ENCODE data around the gene LRRC28. TPM values are rescaled to one million over a fixed set of nuclear protein-coding genes. Genes with fewer than 3 reads are reported as not detected.

Gene LRRC28
- polyA plus RNA-seq, 4 donors: 24.1 to 36.5 (median 33.4) TPM

GRCh38 chr15:99248000-99248715 lies 3.1 kb upstream of the LRRC28 start:
- no peak for DNase-seq (ENCODE audit: low read depth in 4 of 4, low spot score in 3 of 4)

DNA sequence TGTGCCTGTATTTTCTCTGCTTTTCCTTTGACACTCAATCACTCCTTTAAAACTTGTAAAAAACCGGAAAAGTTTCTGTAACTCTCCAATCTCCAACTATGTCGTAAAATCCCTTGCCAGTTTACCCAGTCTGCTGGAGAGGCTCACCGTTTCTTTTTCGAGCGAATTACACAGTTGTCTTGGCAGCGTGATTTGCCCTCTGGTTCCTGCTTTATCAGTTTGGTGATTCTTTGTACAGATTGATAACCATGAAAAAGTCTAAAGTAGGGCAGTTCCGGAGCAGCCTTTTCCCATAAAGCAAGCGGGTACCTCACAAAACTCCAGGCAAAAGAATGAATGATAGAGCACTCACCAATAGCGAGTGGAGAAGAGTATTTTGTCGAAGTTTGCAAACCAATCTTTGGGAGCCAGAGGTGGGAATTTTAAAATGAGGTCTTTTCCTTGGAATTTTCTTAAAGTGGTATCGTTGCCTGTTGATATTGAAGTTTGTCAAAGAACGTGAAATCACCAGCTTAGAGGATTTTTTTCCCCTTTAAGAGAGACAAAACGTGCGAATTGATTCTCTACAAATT lies 1.9 kb upstream of the LRRC28 start, which contains the start of gene TTC23:
TSS of gene TTC23 (minus strand) at position 312 of the 572 bp plus-strand sequence. CDS start 20,869 bp downstream, outside the sequence.
- DNase-seq (ENCODE audit: low read depth in 4 of 4, low spot score in 3 of 4): peak; percentile 71 to 82 (median 78)

GRCh38 chr15:99250001-99250400 lies 1.3 kb upstream of the LRRC28 start:
- DNase-seq (ENCODE audit: low read depth in 4 of 4, low spot score in 3 of 4): no peak

DNA sequence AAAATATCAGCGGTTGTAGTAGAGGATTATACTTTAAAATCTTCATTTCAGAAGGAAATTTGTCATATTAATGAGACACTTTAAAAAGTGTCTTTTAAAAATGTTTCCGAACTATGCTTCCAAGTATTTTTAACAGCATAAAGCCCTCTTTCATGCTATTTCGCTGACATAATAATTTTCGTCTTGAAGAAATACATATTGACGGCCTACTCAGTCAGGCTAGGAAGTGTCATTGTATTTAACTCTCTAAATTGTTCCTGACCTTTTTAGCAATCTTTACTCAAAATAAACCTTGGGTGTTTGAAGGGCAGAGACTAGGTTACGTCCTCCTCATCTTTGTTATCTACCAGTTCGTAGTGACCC lies 806 bp upstream of the LRRC28 start:
- no peak for DNase-seq (ENCODE audit: low read depth in 4 of 4, low spot score in 3 of 4)

- no peak for DNase-seq (ENCODE audit: low read depth in 4 of 4, low spot score in 3 of 4)
Measured at GRCh38 chr15:99252326-99252725, 1.0 kb downstream of the LRRC28 start.

DNA sequence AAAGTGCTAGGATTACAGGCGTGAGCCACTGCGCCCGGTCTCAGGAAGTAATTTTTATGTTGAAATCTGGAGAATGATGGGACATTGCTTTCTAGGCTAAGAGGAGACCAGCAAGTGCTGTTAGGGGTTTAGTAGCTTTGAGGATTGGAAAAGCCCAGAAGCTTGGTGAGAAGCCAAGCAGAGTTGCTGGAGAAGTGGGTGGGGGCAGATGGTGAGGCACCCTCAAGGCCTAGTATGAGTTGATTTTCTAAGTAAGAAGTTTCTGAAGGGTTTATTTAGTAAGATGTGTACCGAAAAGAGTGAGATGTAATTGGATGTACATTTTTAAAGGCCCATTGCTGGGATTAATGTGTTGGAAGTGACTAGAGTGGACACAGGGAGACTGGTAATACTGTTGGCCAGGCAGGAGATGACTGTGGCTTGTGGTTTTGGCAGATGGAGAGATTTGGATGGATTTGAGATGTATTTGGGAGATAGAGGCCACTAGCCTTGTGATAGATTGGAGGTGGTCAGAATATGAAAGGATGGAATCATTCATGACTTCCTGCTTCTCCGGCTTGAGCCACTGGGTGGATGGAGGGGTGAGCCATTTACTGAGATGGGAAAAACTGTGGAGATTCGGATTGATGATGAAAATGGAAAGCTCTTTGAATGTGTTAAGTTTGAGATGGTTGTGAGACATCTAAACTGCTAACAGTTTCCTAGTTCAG lies 2.3 kb downstream of the LRRC28 start:
- no peak for DNase-seq (ENCODE audit: low read depth in 4 of 4, low spot score in 3 of 4)

DNA sequence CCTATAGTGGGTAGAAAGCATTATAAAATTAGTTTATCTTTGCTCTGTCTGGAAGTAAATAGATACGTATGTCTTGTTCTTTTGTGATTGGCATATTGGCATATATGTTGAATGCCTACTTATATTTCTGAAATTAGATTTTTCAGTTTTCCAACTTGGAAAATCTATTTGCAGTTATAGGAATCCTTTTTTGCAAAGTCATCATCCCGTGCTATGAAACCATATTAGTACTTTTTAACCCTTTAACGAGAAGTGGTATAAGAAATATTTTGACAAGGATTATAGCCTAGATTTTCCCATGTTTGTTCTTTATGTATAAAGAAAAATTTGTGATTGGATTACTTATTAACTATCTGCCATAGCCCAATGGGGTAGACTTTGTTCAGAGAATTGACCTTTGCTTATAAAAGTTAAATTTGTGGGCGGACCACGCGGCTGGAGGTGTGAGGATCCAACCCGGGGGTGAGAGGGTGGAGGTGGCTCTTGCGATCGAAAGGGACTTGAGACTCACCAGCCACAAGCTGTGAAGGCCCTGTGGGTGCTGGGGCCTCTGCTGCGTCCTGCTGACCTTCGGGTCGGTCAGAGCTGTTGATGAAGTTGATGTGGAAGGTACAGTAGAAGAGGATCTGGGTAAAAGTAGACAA lies 5.9 kb downstream of the LRRC28 start:
- DNase-seq (ENCODE audit: low read depth in 4 of 4, low spot score in 3 of 4): no peak

DNA sequence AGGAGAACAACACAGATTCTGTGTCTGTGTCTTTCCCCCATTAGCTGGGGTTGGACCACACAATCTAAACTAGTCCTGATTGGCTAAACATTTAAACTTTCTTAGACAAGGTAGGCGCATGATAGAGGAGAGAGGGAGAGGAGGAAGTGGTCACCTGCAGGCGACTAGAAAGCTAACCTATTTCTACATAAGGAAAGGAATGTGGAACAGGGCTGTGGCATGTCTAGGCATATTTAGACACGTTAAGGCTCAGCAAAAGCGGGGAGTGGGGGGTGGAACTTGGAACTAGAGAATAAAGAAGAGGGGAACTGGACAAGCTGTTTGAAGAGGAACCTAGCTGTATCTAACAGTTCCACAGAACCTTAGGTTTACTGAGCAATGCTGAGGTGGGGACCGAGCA lies 12.8 kb downstream of the LRRC28 start:
- no peak for DNase-seq (ENCODE audit: low read depth in 4 of 4, low spot score in 3 of 4)

GRCh38 chr15:99265541-99266070 lies 14.3 kb downstream of the LRRC28 start:
- no peak for DNase-seq (ENCODE audit: low read depth in 4 of 4, low spot score in 3 of 4)

DNA sequence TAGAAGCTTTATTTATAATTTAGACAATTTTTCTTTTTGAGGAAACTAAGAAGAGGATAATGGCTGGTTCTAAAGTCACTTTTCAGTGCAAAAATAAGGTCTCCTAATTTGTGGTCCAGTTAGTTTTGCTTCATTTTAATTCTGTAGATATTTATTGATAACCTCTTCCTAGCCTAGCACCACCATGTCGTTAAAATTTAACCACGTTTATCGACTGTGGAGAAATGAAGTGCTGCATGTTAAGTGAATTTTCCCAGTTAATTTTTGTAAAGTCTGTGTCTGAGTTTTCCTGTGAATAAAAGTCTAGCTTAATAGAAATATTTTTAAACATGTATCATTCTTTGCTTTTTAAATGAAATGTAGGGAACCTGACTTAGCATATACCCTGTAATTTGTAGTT lies 16.7 kb downstream of the LRRC28 start:
- DNase-seq (ENCODE audit: low read depth in 4 of 4, low spot score in 3 of 4): no peak

DNA sequence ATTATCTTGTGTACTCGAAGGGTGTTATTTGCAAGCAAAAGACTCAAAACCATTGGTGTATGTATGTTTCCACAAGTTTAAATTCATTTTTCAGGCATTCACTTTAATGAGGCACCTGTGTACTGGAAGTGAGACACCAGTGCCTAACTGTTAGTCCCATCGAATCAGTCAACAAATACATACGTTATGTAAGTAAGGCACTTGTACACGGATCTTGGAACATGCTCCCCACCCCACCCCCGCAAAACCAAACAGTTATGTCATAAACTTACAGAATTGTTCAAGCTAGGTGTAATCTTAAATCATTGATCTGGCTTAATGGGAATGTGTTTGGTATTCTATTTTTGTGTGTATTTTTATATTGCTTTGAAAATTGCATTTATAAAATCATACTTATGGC lies 17.1 kb downstream of the LRRC28 start:
- DNase-seq (ENCODE audit: low read depth in 4 of 4, low spot score in 3 of 4): no peak

DNA sequence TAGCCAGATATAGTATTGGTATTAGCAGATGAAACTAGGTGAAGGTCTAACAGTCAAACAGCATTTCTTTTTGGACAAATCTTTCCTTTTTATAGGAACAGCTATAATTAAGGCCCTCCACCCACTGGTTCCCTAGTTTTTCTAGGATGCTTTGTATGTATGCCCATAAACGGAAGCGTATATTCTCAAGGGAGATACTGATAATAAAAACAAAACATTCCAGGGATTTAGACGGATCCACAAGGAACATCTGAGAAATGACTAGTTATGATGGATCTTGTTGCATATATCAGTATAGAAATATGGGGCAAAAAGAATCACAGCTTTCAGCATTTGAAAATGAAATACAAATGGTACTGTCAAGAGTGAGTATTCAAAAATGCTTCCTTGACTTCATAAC lies 22.5 kb downstream of the LRRC28 start:
- DNase-seq (ENCODE audit: low read depth in 4 of 4, low spot score in 3 of 4): no peak

- DNase-seq (ENCODE audit: low read depth in 4 of 4, low spot score in 3 of 4): no peak
Measured at GRCh38 chr15:99275061-99275460, 23.8 kb downstream of the LRRC28 start.

DNA sequence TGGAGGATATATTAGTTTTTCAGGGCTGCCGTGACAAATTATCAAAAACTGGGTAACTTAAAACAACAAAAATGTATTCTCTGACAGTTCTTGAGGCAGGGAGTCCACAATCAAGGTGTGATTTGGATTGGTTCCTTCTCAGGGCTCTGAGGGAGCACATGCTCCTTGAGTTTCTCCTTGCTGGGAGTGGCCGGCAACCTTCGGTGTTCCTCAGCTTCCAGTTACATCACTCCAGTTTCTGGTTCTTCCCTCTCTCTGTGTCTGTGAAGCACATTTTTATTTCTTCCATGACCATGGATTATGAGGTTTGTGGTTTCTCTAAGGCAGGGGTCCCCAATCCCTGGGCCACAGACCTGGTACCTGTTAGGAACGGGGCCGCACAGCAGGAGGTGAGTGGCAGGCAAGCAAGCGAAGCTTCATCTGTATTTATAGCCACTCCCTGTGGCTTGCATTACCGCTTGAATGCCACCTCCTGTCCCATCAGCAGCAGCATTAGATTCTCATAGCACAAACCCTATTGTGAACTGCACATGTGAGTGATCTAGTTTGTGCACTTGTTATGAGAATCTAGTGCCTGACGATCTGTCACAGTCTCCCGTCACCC lies 24.3 kb downstream of the LRRC28 start:
- DNase-seq (ENCODE audit: low read depth in 4 of 4, low spot score in 3 of 4): no peak

DNA sequence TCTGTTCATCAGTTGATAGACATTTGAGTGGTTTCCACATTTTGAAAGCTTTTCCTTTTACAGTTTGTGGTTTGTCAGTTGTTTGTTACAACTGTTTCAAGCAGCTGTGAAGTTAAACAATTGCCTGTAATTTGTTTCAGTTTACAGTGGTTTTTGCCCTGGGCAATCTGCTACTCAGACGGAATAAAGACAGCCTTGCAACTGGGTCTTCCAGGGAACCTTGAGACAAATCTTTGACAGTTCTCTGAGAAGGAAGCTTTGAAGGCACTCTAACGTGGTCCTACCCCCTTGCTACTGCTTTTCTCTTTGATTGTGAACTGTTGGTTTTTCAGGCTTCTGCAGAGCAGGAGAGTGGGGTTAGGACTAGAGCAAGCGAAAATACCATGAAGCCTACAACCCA lies 28.0 kb downstream of the LRRC28 start:
- DNase-seq (ENCODE audit: low read depth in 4 of 4, low spot score in 3 of 4): no peak

DNA sequence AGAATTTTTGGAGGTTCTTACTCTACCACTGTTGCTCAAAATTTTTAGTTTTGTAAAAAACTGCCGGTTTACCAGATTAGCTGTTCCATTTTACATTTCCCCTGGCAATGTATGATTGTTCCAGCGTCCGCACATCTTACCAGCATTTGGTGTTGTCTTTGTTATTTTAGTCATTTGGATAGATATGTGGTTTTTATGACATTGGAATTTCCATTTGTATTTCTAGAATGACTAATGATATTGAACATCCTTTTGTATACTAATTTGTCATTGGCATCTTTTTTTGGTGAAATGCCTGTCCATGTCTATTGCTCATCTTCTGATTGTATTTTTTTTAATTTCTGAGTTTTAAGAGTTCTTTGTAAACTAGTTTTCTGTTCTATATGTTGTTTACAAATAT lies 28.5 kb downstream of the LRRC28 start:
- DNase-seq (ENCODE audit: low read depth in 4 of 4, low spot score in 3 of 4): no peak

DNA sequence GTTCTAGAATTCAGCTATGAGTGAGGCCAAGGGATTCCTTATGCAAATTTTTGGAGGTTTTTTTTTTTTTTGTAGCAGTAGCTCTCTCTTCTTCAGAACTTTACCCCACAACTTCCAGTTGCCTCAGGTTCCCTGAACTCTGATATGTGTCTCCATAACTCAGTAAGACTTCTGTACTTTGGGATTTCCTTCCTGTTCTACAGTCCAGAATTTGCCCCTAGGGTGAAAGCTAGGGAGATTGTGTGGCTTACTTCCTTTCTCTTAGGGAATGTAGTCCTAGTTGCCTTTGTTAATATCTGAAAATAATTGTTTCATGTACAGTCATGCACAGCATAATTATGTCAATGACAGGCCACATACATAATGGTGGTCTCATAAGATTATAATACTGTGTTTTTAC lies 30.8 kb downstream of the LRRC28 start:
- DNase-seq (ENCODE audit: low read depth in 4 of 4, low spot score in 3 of 4): no peak

DNA sequence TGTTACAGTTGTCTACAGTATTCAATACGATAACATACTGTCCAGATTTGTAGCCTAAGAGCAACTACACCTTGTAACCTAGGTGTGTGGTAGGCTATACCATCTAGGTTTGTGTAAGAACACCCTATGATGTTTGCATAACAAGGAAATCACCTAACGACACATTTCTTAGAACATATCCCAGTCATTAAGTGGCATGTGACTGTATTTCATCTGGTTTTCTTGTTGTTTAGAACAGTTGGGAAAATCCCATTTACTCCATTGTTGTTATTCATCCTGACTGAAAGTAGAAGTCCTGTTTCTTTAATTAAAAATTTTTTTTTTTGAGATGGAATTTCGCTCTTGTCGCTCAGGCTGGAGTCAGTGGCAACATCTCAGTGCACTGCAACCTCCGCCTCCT lies 31.3 kb downstream of the LRRC28 start:
- DNase-seq (ENCODE audit: low read depth in 4 of 4, low spot score in 3 of 4): no peak

GRCh38 chr15:99283717-99284116 lies 32.4 kb downstream of the LRRC28 start:
- DNase-seq (ENCODE audit: low read depth in 4 of 4, low spot score in 3 of 4): no peak

DNA sequence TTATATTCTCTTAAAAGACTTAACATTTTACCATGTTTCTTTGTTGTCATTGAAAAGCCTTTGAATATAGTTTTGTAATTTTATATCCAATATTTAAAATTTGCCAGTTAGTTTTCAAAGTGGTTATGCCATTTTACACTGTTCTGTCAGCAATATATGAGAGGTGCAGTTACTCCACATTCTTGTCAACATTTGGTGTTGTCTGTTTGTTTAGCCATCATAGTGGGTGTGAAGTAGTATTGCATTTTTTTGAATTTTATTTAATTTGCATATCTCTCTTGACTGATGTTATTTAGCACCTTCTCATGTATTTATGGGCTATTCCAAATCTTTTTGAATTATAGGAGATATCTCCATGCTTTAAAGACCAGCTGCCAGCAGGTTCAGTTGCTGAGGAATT lies 40.4 kb downstream of the LRRC28 start:
- no peak for DNase-seq (ENCODE audit: low read depth in 4 of 4, low spot score in 3 of 4)

- no peak for DNase-seq (ENCODE audit: low read depth in 4 of 4, low spot score in 3 of 4)
Measured at GRCh38 chr15:99295840-99296239, 44.6 kb downstream of the LRRC28 start.
